Body of pancreas (tissue), 4 donors: Measurements from ENCODE around the gene EPS15.

Experiments used
- POLR2A ChIP-seq, 3 donors: fragments of 450-650 bp; IDR thresholded peaks; one replicate each; pipeline ENCODE4 v1.6.1; 2016; ENCODE audit warnings: antibody characterized with exemption in 3 of 3, mild to moderate bottlenecking in 2 of 3
- TF ChIP-seq, protein P1 (sequence below), 7 experiments: fragments of 450-650 bp in 4 of 7; fragments of 200-600 bp in 3 of 7; sonication (generic) in 3 of 7; IDR thresholded peaks; one replicate each; pipeline ENCODE4 v1.5.1; 2016 to 2019; ENCODE audit warnings: antibody characterized with exemption in 7 of 7

DNA sequence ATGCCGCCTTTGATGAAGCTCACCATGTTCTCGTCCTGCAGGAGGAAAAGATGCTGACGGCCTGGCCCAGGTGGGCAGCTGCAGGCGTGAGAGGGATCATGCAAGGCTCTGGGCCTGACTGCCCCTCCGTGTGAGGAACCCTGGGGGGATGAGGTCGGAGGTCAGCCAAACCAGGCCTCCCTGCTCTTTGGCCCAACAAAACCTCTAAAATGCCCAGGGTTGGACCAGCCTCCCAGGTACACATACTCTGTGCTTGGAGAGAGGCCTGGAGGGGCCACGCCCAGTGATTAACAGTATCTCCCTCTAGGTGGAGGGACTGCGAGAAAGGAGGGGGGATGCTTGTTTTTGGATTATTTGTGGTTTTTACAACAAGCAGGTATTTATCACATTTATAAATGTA, 209.8 kb downstream of the EPS15 start:
- TF ChIP-seq, protein P1, sequence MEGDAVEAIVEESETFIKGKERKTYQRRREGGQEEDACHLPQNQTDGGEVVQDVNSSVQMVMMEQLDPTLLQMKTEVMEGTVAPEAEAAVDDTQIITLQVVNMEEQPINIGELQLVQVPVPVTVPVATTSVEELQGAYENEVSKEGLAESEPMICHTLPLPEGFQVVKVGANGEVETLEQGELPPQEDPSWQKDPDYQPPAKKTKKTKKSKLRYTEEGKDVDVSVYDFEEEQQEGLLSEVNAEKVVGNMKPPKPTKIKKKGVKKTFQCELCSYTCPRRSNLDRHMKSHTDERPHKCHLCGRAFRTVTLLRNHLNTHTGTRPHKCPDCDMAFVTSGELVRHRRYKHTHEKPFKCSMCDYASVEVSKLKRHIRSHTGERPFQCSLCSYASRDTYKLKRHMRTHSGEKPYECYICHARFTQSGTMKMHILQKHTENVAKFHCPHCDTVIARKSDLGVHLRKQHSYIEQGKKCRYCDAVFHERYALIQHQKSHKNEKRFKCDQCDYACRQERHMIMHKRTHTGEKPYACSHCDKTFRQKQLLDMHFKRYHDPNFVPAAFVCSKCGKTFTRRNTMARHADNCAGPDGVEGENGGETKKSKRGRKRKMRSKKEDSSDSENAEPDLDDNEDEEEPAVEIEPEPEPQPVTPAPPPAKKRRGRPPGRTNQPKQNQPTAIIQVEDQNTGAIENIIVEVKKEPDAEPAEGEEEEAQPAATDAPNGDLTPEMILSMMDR (IDR thresholded peaks at IDR 0.05), result no peak
- no peak for TF ChIP-seq POLR2A (IDR thresholded peaks at IDR 0.05)
